PC-3 (cell line): ENCODE data around the gene PGA4.
"Not testable (repeated sequence)": the region's sequence is repeated elsewhere in the genome, so short reads cannot be mapped to it uniquely, and the experiment has no call there.

Source experiments
- CTCF ChIP-seq: fragments of 300-600 bp; sonication (generic); conservative IDR thresholded peaks from 2 replicates; pipeline ENCODE4 v1.5.1; 2017; ENCODE audit warnings: antibody characterized with exemption, low read depth, mild to moderate bottlenecking, low read length
- EZH2 ChIP-seq: fragments of 300-600 bp; sonication (generic); IDR thresholded peaks from one replicate; pipeline ENCODE4 v1.6.1; 2017; ENCODE audit warnings: antibody characterized with exemption, mild to moderate bottlenecking, low read length; ENCODE audit not compliant: unreplicated experiment
- EZH2phosphoT487 ChIP-seq: fragments of 300-600 bp; sonication (generic); IDR thresholded peaks from 2 replicates; pipeline ENCODE4 v1.6.1; 2018; ENCODE audit warnings: mild to moderate bottlenecking, antibody characterized with exemption, low read length, borderline replicate concordance

GRCh38 chr11:61207636-61208310, 14.4 kb upstream of the PGA4 start:
- TF ChIP-seq CTCF, EZH2, EZH2phosphoT487: not testable (repeated sequence)
